ENCODE measurements around the gene MTUS2. TPM values are rescaled to one million over a fixed set of nuclear protein-coding genes. Genes with fewer than 3 reads are reported as not detected.

MTUS2 gene
- total RNA-seq, 1 experiment from 2014 or later: 0.35 TPM

DNA sequence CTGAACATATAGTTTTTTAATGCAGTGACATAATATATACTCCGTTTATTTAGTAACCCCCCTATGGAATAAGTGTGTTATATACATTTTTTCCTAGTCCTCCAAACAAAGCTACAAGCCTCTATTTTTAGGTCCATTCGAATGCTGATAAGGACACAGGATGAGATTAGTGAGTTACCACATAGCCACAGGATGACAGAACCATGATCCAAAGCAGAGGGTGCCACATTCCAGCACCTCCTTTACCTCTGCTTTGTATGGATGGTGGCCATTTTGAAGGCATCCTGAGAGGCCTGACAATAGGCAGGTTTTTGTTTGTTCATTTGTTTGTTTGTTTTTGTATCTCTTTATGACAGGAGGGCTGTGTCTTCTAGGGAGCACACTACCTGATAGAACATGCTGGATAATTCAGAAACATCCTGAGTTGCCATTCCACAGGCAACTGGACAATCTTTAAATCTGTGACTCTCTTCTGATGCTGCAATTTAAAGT is 186.3 kb downstream of the MTUS2 start:
- no peaks in the 10 kb centered on the region for H3K79me2 ChIP-seq (ENCODE audit: insufficient read depth, low read length)
- H3K4me1 Mint-ChIP-seq: peaks cover 17 to 27% of the 10 kb centered on the region in 2 experiments

More for the DNA sequence above, 186.3 kb downstream of the MTUS2 start:
- no peak overlapping the region for H3T11ph ChIP-seq (ENCODE audit: low read length)
- no peak for DNase-seq
- Mint-ChIP-seq H3K36me3 (ENCODE audit: insufficient read depth in 1 of 3, low read depth in 3 of 3) (no peaks in the 10 kb centered on the region), H3K27me3 (ENCODE audit: low read depth) (no peaks in the 10 kb centered on the region; the same call in 1 of the 2 replicates), H3K9me3 (no peaks in the 10 kb centered on the region), H3K27ac (peak overlapping the region in 2 of 3 experiments; percentile 44 to 87; a peak in 2 of 7 replicates), H3K4me3 (no peak overlapping the region)
- H3K14ac ChIP-seq (ENCODE audit: insufficient read depth, low read length): no peak overlapping the region
- H3K9ac ChIP-seq (ENCODE audit: extremely low read depth, insufficient read length, low read length): no peak overlapping the region
- H3K56ac ChIP-seq (ENCODE audit: insufficient read length, low read depth, low read length): no peak overlapping the region
- no peaks in the 10 kb centered on the region for H3K4me1 ChIP-seq (ENCODE audit: insufficient read depth, low read length)
- no peak overlapping the region for H3K4me2 ChIP-seq (ENCODE audit: insufficient read depth, insufficient read length, low read length)
- no peaks in the 10 kb centered on the region for H4K20me1 ChIP-seq (ENCODE audit: control insufficient read depth, insufficient read depth, insufficient read length)
- H2BK5ac ChIP-seq (ENCODE audit: insufficient read length, low read length): no peak overlapping the region
- H4K91ac ChIP-seq (ENCODE audit: insufficient read length, low read depth, low read length): no peak overlapping the region
- no CpG with 5 or more reads among the region's 2 CpGs for WGBS (ENCODE audit: extremely low coverage, insufficient read length, low lambda C conversion rate)
- H3K23ac ChIP-seq (ENCODE audit: insufficient read length, low read depth, low read length): no peak overlapping the region
- H2BK120ac ChIP-seq (ENCODE audit: low read depth, low read length, poor library complexity, severe bottlenecking): no peak overlapping the region
- no peak overlapping the region for H2AFZ ChIP-seq (ENCODE audit: low read length)
- no peaks in the 10 kb centered on the region for H3K27me3 ChIP-seq (ENCODE audit: insufficient read depth, low read length)
- no peaks in the 10 kb centered on the region for H3K23me2 ChIP-seq (ENCODE audit: insufficient read length, low read depth, low read length, poor library complexity, severe bottlenecking)
- no peak overlapping the region for H4K8ac ChIP-seq (replicated peaks; ENCODE audit: insufficient read length, low read depth, low read length)
- no peak overlapping the region for H3K18ac ChIP-seq (ENCODE audit: insufficient read length, low read depth, low read length)
- H3K79me1 ChIP-seq (ENCODE audit: insufficient read depth, low read depth, low read length, poor library complexity, severe bottlenecking): no peaks in the 10 kb centered on the region
- H2BK20ac ChIP-seq (ENCODE audit: low read depth, low read length, poor library complexity, severe bottlenecking): no peak overlapping the region
- no peak overlapping the region for H3K27ac ChIP-seq (ENCODE audit: insufficient read length, low read depth, low read length)
- no peak overlapping the region for H2BK15ac ChIP-seq (ENCODE audit: low read depth, low read length)
- H3K4ac ChIP-seq (ENCODE audit: low read depth, low read length): no peak overlapping the region
- H4K5ac ChIP-seq (ENCODE audit: insufficient read length, low read depth, low read length): no peak overlapping the region
- TF ChIP-seq, protein P1, sequence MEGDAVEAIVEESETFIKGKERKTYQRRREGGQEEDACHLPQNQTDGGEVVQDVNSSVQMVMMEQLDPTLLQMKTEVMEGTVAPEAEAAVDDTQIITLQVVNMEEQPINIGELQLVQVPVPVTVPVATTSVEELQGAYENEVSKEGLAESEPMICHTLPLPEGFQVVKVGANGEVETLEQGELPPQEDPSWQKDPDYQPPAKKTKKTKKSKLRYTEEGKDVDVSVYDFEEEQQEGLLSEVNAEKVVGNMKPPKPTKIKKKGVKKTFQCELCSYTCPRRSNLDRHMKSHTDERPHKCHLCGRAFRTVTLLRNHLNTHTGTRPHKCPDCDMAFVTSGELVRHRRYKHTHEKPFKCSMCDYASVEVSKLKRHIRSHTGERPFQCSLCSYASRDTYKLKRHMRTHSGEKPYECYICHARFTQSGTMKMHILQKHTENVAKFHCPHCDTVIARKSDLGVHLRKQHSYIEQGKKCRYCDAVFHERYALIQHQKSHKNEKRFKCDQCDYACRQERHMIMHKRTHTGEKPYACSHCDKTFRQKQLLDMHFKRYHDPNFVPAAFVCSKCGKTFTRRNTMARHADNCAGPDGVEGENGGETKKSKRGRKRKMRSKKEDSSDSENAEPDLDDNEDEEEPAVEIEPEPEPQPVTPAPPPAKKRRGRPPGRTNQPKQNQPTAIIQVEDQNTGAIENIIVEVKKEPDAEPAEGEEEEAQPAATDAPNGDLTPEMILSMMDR (conservative IDR thresholded peaks at IDR 0.05): no peak
- no peak overlapping the region for H2AK5ac ChIP-seq (ENCODE audit: insufficient read length, low read length)
- H3K9me3 ChIP-seq (ENCODE audit: control insufficient read depth, low read depth, low read length): no peaks in the 10 kb centered on the region
- H2BK12ac ChIP-seq (ENCODE audit: insufficient read length, low read depth, low read length): no peak overlapping the region

All from H9 (cell line).